ENCODE results near the gene MAP2K2.

The MAP2K2 gene

DNA sequence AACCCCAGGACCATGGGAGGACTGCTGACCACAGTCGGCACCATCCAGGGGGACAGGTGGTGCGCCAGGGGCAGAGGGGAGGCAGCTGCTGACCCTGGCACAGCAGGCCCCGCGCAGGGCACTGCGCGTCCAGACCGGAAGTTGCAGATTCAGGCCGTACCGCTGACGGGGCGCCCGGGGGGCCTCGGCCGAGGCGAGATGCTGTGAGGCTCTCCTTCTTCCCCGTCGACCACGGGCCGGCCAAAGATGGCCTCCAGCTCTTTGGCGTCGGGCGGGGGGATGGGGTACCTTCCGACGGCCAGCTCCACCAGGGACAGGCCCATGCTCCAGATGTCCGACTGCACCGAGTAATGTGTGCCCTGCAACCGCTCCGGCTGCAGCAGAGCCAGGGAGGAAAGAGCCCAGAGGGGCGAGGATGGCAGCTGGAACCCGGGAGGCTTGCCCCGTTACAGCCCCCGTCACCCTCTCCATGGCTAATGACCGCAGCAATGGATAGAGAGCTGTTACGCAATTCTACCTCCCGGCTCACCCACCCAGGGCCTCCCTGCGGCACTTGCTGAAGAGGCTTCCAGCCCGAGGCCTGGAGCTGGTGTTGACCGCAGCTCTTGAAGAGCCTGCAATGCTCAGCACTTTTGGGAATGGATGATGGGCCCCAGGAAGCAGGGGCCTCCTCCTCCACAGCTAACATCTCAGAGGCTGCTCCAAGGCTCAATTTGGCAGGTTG is 24.7 kb downstream of the MAP2K2 start:
- DNase-seq (ENCODE audit: low read depth, low spot score) = no peak

DNA sequence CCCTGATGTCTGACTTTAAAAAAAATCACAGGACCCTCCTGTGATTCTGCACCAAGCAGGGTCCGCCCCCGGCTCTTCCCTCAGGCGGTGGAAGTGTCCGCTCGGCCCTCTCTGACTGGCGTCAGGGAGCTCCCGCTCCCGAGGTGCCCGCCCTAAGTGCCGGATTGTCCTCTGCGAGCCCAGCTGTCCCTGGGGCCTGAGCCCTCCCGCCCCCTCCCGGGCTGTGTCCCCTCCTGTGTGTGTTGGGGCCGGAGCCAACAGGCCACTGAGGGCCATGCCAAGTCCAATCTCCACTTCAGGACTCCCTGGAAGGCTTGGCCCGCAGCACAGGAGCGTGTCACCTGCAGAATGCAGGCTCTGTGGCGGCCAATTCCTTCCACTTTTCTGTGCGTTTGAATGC is 25.4 kb downstream of the MAP2K2 start:
- DNase-seq (ENCODE audit: low read depth, low spot score) = no peak

DNA sequence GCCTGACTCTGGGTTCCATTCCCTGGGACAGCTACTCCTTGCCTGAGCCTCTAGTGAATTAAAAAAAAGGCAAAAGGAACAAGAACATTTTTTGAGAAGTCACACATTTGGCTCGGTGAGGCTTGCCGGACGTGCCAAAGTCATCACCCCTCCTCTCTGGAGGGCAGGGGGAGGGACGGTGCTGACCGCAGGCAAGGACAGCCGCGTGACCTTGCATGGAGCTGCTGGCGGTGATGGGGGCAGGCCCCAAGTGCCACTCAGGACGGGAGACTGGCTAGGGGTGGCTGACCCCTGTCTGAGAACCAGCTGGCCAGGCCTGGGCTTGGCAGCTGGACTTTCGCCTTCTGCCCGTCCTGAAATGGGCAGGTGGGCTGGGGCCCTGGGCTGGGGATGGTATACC is 26.4 kb downstream of the MAP2K2 start:
- DNase-seq (ENCODE audit: low read depth, low spot score) = no peak

DNA sequence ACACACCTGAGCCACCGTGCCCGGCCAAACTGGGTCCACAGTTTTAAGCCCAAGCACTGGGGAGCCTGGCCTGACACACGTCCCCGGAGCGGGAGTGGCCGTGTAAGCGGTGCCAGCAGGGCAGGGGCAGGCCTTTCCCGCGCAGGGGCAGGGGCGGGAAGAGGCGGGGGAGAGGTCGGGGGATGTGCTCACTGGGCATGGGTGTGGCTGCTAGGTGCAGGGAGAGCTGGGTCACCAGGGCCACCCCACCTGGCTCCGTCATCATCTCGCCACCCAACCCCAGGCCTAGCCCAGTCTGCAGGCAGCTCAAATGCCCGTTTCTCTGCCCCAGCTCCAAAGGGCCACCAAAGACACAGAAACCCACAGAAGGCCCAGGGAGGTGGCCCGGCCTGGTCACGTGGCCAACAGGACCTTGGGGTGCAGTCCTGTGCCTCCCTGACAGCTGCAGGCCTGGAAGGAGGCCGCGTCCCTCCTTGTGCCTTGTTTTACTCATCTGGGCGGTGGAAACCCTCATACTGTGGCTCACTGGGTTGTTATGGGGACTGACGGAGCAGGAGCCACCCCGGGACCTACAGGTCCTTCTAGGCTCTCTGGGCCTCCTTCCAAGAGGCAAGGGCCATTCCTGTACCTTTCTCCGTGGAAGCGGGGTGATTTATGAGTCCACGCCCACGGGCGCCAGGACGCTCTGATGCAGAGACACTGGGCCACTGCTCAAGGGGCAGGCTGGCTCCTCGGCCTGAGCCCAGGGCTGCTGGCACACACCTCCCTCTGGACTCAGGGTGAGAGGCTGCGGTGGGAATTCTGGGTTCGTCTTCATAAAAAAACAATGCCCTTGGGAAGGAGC is 27.7 kb downstream of the MAP2K2 start:
- DNase-seq (ENCODE audit: low read depth, low spot score) = no peak

DNA sequence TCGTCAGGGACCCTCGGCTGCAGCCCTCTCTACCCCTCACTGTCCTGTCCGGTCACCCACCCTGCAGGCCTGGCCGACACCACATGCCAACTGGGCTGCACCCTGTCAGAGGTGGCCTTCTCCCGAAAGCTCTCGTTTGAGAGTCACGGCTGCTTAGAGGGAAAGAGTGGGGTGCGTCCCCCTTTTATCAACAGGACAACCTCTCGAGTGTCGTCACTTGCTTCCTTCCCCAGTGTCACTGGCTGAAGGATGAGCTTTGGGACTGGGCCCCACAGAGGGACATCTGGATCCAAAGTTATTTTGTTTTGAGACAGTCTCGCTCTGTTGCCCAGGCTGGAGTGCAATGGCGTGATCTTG is 28.5 kb downstream of the MAP2K2 start:
- no peak for DNase-seq (ENCODE audit: low read depth, low spot score)

DNA sequence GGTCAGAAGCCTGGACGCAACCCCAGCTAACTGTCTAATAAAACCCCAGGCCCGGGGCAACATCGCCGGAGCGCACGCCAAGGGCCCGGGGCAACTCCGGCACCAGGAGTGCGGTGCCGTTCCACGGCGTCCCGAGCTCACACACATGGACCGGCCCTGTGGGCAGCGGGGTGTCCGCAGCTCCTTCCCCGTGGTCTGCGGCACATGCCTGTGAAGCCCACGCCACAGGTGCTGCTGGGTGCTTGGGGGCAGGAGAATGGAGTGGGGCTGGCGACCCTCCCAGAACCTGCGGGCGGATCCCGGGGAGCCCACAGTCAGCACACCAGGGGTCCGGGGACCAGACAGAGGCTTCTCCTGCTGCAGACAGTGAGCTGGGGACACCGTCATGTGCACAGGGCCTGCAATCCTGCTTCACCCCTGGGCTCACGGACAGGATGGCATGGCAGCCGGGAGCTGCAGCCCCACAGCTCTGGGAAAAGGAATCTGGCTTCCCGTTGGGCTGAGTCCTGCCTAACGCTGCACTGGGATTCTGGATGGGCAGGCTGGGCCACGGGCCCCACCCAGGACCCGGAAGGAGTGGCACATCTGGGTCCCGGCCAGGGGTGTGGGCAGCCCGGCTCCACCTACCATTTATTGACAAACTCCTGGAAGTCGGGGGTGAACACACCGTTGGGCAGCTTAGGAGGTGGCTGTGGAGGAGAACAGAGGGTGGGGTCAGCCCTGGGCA is 29.0 kb downstream of the MAP2K2 start:
- no peak for DNase-seq (ENCODE audit: low read depth, low spot score)

DNA sequence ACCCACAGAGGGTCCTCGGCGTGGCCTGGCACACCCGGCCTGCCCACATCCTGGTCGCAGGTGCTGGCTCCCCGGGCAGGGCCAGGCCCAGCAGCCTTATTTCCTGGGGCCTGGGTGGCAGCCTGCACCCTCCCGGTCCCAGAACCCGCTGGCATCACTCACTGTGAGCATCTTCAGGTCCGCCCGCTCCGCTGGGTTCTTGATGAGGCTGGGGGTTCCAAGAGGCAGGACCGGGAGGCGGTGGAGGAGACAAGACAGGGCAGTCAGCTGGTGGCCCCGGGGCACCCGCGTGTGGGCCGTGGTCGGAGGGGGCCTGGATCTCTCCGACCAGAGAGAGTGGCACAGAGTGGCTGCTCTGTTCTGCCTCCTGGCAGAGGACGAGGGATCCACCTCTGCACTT is 29.6 kb downstream of the MAP2K2 start:
- no peak for DNase-seq (ENCODE audit: low read depth, low spot score)

DNA sequence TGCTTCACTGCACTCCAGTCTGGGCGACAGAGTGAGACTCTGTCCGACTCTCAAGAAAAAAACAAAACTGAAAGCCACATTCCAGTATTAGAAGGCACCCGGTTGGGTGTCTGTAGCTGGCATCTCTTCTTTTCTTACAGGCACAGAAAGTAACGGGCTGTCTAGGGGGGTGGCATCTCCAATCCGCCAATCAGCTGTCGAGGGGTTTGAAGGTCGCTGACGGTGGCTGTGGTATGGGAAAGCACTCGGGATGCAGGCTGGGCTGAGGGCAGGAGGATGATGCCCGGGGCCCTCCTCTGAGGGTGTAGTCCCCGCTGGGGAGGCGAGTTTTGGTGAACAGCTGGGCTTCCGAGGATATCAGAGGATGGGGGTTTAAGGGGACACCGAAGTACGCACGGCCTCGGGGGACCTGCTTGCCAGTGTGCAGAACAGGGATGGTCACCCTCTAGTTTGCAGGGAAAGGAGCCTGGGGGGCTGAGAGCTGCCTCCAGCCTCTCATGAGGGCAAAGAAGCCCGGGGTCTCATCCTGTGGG is 30.2 kb downstream of the MAP2K2 start:
- no peak for DNase-seq (ENCODE audit: low read depth, low spot score)

DNA sequence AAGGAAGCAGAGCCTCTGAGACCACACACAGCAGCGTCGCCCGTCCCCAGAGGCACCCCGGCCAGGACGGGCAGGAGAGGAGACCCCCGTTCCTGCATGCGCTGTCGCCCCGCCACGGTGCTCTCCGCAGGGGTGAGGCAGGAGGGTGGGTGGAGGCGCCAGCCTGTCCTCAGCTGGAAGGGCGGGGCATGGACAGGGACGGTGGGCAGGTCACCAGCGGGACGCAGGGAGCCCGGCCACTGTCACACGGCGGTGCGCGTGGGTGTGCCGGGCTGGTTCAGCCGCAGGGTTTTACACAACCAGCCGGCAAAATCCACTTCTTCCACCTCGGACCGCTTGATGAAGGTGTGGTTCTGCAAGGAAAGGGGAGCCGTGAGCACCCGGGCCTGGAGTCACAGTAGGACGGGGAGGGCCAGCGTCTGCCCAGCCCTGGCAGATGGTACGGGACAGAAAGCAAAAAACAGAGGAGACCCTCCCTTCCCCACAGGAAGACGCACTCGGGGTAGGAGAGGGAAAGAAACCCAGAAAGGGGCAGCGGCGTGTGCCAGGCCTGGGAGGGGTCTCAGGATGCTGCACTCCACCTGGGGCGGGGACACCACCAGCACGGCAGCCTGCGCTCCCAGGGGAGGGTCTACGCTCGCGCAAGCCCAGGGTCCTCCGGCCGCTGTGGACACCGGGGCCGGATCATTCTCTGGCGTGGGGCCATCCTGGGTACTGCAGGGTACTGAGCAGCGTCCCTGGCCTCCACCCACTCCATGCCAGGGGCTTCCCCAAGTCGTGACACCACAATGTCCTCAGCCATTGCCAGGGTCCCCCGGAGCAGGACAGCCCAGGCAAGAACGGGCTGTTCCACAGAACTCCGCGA is 33.3 kb downstream of the MAP2K2 start:
- no peak for DNase-seq (ENCODE audit: low read depth, low spot score)

DNA sequence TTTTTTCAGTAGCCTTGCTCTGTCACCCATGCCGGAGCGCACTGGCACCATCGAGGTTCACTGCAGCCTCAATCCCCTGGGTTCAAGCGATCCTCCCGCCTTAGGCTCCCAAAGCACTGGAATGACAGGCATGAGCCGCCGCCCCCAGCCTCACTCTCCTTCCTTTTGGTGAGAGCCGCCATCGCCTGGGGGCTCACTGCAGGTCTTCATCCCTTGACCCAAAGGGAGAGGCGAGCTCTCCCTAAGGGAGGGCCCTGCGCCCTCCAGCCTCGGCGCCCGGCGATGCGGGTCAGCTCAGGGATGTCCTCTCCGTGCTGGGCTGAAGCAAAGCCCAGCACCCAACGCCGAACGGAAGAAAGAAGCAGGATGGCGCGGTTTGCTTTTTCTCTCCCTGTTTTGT is 34.0 kb downstream of the MAP2K2 start:
- DNase-seq (ENCODE audit: low read depth, low spot score) = no peak

DNA sequence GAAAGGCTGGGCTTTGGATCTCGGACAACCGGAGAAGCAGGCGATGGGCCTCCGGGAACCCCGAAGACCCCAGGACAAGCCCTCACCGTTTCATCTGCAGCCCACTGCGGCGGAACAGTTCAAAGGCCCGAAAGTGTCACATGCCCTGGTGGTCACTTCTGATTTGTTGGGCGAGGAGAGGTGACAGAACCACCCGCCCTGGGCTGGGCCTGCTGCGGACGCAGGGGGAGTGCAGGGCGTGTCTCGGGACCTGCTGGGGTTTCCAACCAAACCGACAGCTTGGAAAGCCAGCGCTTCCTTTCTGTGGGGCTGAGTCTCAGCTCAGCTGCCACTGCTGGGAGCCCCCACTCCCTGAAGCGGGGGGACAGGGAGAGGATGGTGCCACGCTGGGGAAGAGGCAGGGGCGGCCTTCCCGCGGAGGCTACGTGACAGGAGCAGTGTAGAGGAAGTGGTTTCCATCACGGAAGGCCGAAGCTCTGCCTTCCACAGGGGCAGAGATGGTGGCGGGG is 34.5 kb downstream of the MAP2K2 start:
- DNase-seq (ENCODE audit: low read depth, low spot score) = no peak

DNA sequence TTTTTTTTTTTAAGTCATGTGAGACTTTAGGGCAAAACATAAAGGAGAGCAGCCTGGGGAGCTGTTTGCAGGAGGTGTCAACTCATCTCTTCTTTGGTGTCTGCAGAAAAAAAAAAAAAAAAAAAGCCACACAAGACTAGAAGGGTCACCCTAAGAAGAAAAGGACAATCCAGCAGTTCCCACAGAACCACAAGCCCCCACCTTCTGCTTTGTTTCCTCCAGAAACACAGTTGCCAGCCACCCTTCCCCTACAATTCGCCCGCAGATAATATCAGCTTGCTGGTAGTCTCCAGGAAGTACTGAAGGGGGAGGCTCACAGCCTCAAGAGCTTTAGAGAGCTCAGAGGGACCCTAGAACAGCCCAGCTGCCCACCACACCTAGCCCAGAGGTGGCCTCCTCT is 34.9 kb downstream of the MAP2K2 start:
- DNase-seq (ENCODE audit: low read depth, low spot score) = no peak

DNA sequence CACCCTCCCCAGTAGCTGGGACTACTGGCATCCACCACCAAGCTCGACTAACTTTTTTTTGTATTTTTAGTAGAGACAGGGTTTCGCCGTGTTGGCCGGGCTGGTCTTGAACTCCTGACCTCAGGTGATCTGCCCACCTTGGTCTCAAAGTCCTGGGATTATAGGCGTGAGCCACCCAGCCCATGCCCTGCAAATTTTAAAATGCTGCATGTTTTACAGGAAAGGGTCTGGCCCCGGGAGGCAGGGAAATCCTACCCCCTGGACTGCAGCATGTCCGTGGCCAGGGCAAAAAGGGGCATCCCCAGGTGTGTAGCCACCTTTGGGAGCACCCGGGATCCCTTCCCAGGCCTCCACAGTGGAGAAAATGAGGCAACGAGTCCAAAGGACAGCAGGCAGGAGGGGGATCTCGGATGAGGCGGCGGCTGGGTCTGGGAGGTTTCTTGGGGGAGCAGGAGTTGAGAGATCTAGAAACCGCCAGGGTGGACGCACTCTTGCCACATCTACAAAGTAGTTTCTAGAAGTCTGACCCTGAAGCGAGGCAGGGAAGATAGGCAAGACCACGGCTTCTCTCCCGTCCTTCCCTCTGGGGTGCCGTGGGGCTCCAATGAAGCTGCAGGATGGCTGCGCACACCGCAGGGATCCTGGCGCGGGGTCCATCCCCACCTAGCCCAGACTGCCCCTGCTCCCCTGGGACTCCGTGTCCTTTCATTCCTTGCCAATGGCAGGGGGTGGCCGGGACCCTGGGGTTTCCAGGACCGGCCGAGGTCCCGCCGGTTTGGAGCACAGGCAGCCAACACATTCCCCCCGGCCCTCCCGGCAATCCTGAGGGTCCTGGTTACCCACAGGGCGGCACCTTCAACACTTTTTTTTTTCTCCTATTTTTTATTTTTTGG is 35.9 kb downstream of the MAP2K2 start:
- DNase-seq (ENCODE audit: low read depth, low spot score) = no peak

DNA sequence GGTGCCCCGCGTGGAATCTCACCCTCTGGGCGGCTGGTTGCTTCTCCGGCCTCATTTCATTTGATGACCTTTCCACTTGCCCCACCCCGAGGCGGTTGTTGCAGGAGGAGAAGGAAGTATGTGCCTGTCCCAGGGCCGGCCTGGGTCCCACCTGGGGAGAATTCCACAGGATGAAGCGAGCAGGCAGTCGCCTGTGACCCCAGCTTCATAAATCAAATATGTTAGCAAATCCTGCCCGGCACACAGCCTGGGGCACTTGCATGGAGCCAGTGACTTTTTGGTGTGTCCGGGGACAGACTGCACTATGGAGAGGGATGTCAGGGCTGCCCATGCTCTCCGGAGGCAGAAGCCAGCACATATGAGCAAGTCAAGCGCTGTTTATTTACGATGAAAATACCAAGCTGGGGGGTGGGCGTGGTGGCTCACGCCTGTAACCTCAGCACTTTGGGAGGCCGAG is 37.5 kb downstream of the MAP2K2 start:
- DNase-seq (ENCODE audit: low read depth, low spot score) = no peak

DNA sequence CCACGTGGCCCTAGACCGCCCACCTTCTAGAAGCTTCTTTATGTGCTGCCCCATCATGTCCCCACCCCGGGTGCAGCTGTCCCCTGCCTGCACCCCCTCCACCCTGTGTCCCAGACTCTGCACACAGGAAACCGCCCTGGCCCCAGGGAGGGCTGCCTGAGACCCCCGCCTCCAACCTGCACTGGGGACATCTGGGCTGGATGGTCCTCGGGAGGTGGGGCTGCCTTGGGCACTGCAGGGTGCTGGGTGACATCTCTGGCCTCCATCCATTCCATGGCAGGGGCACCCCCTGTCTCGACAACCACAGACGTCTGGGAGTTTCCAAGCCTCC is 39.4 kb downstream of the MAP2K2 start:
- DNase-seq (ENCODE audit: low read depth, low spot score) = no peak

DNA sequence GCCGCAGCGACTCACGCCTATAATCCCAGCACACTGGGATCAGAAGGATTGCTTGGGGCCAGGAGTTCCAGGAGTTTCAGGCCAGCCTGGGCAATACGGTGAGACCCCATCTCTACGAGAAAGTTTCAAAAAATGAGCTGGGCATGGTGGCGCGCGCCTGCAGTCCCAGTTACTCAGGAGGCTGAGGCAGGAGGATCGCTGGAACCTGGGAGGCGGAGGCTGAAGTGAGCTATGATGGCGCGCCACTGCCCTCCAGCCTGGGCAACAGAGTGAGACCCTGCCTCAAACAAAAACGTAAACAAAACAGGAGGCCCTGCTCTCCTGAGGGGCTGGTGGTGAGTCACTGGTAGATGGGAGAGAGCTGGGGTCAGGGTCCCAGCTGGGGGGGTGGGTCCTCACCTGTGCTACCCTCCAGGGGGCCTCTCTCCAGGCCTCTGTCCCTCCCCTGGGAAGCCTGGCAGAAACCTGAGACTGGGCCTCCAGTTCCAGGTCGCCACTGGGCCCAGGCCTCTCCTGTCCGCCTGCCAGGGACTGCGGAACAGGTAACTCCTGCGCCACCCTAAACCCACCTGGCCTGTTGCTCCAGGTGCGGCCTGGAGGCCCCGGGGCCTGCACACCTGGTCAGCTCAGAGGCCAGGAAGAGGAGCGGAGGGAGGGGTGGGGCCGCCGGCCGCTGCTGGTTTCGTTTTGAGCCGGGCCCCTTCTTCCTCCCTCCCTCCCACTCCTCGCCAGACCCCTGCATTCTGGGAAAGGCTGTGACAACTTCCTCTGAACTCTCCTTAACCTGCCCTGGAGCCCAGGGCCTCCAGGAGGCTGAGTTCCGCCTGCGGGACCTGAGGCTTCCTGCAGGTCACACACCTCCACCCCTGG is 40.0 kb downstream of the MAP2K2 start:
- DNase-seq (ENCODE audit: low read depth, low spot score) = no peak

DNA sequence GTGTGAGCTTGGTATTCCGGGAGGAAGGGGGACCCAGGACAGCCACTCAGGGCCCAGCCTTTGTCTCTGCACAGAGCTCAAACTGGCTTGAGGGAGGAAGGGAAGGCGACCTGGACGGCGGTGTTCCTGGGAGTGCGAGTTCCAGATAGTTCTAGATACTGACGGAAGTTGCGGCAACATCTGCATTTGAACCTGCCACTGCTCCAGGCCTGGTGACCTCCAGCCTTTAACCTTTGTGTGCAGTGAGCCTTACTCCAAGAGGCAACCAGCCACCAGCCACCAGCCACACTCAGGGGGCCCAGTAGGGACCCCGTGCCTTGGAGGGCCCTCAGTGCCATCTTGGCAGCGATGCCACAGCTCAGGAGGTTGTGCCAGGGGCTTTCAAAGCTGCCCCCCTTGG is 41.8 kb downstream of the MAP2K2 start:
- DNase-seq (ENCODE audit: low read depth, low spot score) = no peak

DNA sequence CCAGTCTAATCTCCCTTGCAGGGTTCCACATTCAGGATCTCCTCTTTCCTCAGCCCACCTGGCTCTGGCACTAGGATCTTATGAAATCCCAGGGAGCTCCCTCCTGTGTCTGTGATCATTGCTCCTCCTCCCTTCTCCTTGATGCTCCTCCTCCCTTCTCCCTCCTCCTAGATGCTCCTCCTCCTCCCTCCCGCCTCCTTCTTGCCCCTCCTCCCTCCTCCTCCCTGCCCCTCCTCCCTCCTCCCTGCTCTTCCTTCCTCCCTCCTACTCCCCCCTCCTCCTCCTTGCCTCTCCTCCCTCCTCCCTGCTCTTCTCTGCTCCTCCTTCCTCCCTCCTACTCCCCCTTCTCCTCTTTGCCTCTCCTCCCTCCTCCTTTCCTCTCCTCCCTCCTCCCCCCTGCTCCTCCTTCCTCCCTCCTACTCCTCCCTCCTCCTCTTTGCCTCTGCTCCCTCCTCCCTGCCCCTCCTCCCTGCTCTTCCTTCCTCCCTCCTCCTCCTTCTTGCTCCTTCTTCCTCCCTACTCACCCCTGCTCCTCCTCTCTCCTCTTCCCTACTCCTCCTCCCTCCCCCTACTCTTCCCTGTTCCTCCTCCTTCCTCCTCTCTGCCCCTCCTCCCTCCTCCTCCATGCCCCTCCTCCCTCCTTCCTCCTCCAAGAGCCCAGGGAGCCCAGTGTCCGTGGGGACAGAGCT is 42.3 kb downstream of the MAP2K2 start:
- no peak for DNase-seq (ENCODE audit: low read depth, low spot score)

DNA sequence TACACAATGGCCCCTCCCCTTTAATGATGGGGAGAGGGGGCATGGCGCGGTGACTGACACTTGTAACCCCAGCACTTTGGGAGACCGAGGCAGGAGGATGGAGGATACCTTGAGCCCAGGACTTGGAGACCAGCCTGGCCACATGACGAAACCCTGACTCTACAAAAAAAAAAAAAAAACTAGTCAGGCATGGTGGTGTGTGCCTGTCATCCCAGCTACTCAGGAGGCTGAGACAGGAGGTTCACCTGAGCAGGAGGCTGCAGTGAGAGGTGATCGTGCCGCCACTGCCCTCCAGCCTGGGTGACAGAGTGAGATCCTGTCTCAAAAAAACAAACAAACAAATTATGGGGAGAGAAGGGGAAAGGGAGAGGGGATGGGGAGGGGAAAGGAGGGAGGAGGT is 43.4 kb downstream of the MAP2K2 start:
- no peak for DNase-seq (ENCODE audit: low read depth, low spot score)

Measured in activated naive CD8-positive, alpha-beta T cell treated with anti-CD3 and anti-CD28 coated beads, Interleukin-2, amount 50 U/mL, for 16 hours (primary cell).